Coronary artery (tissue), 2 donors: ENCODE data around the gene ATP2C2.

Experiments used
- DNase-seq: peaks from one replicate; pipeline ENCODE4 v3.0.0-alpha.2; 2017; ENCODE audit warnings: low spot score
- H3K27ac ChIP-seq, 2 donors: fragments of 200-600 bp; sonication (generic); one replicate each; pipeline ENCODE4 v1.5.1; 2016 to 2019
- H3K4me3 ChIP-seq: fragments of 200-600 bp; sonication (generic); 2 replicates; pipeline ENCODE4 v1.5.1; 2016; ENCODE audit warnings: mild to moderate bottlenecking, moderate library complexity
- TF ChIP-seq, protein P1 (sequence below): fragments of 200-600 bp; sonication (generic); IDR thresholded peaks from one replicate; pipeline ENCODE4 v1.5.1; 2019; ENCODE audit warnings: antibody characterized with exemption

Gene ATP2C2

DNA sequence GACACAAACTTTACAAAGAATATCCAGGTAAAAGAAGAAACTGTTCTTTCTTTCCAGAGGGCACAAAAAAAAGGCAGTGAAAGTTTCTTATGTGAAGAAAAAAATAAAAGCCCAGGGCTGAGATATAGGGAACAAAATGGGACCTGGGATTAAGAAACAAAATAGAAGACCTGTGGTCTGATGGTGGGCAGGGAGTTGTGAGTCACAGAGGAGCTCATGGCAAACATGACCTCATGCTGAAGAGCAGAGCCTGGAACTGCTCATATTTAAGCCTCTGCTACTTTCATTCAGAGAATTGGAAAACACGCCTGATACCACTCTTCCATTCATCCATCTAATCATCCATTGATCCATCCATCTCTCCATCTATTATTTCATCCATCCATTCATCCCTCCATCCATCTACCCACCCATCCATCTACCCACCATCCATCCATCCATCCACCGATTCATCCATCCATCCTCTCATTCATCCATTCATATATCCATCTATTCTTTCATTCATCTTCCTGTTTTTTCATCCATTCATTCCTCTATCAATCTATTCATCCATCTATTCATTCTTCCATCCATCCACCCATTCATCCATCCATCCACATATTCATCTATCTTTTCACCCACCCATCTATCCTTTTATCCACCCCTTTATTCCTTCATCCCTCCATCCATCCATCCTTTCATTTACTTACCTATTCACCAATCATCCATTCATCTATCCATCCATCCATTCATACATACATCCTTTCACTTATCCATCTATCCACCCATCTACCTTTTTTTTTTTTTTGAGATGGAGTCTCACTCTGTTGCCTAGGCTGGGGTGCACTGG lies 43.7 kb upstream of the ATP2C2 start:
- no peak overlapping the region for H3K4me3 ChIP-seq

DNA sequence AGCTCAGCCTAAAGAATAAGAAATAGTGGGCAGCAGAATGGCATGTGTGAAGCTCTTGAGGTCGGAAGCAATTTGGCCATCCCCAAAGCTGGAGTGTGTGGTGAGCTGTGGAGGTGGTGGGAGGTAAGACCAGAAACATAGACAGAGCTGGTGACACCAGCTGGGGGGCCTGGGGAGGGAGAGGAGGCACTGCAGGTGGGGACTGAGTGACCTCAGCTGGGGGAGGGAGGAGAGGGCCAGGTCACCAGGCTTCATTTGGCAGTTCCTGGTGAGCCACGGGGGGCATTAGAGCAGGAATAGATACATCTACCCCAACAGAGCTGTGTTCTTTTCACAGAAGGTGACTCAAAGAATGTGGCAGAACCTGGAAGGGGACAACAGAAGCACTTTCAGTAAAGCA lies 41.8 kb upstream of the ATP2C2 start:
- Histone ChIP-seq H3K27ac (no peak overlapping the region), H3K4me3 (no peak overlapping the region)
- TF ChIP-seq, protein P1, sequence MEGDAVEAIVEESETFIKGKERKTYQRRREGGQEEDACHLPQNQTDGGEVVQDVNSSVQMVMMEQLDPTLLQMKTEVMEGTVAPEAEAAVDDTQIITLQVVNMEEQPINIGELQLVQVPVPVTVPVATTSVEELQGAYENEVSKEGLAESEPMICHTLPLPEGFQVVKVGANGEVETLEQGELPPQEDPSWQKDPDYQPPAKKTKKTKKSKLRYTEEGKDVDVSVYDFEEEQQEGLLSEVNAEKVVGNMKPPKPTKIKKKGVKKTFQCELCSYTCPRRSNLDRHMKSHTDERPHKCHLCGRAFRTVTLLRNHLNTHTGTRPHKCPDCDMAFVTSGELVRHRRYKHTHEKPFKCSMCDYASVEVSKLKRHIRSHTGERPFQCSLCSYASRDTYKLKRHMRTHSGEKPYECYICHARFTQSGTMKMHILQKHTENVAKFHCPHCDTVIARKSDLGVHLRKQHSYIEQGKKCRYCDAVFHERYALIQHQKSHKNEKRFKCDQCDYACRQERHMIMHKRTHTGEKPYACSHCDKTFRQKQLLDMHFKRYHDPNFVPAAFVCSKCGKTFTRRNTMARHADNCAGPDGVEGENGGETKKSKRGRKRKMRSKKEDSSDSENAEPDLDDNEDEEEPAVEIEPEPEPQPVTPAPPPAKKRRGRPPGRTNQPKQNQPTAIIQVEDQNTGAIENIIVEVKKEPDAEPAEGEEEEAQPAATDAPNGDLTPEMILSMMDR, result no peak
- DNase-seq, result no peak

More for the DNA sequence above, 43.7 kb upstream of the ATP2C2 start:
- H3K27ac ChIP-seq, result no peak overlapping the region
- TF ChIP-seq, protein P1, result no peak
- DNase-seq, result no peak

DNA sequence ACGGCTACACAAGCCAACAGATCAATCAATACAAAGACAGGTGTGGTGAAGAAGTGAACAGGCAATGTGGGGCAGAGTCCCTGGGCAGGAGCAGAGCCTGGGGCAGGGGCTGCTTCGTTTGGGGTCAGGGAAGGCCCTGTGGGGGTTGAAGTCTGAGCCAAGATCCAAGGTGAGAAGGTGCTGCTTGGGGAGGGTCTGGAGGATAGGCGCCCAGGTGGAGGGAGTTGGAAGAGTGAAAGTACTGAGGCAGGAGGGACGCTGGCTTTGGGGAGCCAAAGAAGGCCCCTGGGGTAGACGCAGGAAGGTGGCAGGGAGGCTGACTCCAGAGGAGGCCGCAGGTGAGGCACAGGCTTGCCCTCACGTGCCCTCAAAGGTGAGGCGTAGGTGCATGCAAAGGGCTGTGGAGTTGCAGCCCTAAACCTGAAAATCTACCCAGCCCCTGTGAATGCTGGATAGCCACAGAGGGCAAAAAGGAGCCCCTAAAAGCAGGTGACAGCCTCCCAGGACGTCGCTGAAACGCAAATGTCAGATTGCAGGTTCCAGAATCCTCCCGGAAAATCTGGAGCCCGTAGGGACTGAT lies 40.3 kb upstream of the ATP2C2 start:
- H3K27ac ChIP-seq, result no peak overlapping the region
- TF ChIP-seq, protein P1, result no peak
- no peak overlapping the region for H3K4me3 ChIP-seq
- no peak for DNase-seq

DNA sequence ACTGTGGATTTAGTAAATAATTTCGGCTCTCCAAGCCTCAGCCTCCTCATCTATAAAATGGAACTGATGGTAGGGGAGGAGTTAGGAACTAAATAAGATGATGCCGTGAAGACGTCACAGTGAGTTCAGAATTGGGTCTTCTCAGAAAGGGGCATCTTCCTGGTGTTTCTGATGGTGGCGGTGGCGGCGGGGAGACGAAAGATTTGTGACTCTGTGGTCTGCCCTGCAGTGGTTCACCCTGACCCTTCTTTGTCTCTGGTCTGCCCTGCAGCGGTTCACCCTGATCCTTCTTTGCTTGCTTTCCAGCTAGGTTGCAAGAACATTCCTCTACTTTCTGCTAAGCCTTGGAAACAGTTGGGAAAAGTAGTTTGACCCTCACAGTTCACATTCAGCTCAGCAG lies 39.3 kb upstream of the ATP2C2 start:
- H3K4me3 ChIP-seq, result no peak overlapping the region
- H3K27ac ChIP-seq, result no peak overlapping the region
- no peak for DNase-seq
- TF ChIP-seq, protein P1, result no peak

DNA sequence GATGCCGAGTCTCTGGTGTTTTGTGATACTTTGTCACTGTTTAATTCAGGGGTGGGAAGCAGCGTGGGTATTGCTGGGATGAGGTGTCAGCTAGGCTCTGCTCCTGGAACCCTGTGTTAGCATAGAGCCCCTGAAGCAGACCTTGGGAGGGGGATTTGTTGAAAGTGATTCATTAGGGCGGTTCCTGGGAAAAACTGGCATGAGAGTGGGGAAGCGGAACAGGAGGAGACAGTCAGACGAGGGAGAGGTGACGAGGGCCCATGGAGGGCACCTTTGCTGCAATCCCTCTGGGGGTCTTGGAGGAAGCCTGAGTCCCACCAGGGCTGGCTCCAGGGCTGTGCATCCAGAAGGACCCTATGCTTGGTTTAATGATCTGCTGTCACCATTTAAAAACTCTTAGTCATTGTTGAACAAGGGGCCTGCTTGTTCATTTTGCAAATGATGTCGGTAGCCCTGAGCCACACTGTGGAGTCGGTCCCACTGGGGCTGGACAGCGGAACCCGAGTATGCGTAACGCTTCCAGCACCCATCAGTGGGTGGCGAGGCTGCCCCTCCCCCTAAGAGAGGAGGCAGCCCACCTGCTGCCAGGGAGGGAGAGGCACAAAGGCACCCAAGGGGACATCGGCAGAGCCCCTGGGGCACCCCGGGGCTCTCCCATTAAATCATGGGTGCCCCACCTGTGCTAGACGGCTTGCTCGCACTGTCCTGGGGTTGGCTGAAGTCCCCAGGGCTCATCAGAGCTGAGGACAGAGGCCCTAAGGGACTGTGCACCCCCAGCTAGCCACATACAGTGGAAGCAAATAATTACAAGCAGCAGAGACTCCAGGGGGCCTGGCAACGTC lies 38.3 kb upstream of the ATP2C2 start:
- H3K4me3 ChIP-seq, result no peak overlapping the region
- H3K27ac ChIP-seq, result no peak overlapping the region
- no peak for DNase-seq
- TF ChIP-seq, protein P1, result no peak

DNA sequence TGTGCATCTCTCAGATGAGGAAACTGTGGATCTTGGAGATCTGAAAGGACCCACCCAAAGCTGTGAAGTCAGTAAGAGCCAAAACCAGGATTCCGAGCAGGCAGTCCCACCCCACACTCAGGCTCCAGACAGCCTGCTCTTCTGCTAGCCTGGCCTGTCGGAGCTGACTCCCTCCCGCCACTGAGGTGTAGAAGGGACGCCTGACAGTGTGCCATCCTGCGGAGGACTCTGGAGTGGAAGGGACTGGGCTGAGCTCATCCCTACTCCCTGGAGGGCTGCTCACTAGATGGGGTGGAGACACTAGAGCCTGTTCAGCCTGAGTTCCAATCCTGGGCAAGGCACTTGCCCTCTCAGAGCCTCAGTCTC lies 37.7 kb upstream of the ATP2C2 start:
- TF ChIP-seq, protein P1, result no peak
- Histone ChIP-seq H3K27ac (no peak overlapping the region), H3K4me3 (no peak overlapping the region)
- no peak for DNase-seq
